GM12891 (cell line): ENCODE results near the gene HDAC4.

Source experiments
- POLR2A ChIP-seq: IDR thresholded peaks from 2 replicates; pipeline ENCODE4 v1.6.1; 2011; ENCODE audit warnings: low read depth, low read length, control low read depth
- POLR2AphosphoS5 ChIP-seq: IDR thresholded peaks from 2 replicates; pipeline ENCODE4 v1.6.1; 2011; ENCODE audit warnings: low read depth, low read length, control low read depth

- TF ChIP-seq POLR2A (no peak), POLR2AphosphoS5 (no peak)
Observed at GRCh38 chr2:239152916-239153305, 247.9 kb downstream of the HDAC4 start.
